Endodermal cell (in vitro differentiated cells): Measurements from ENCODE around the gene PNPO. TPM values are rescaled to one million over a fixed set of nuclear protein-coding genes. Genes with fewer than 3 reads are reported as not detected.
A peak's percentile ranks its signal among the peaks of the same experiment; 100 is the strongest.

Experiments
- DNase-seq: peaks from one replicate; pipeline ENCODE4 v3.0.0-alpha.2; 2017
- H3K27ac ChIP-seq: 2 replicates; pipeline ENCODE4 v1.5.1; 2013; ENCODE audit warnings: mild to moderate bottlenecking, low read depth, low read length, moderate library complexity
- H3K27me3 ChIP-seq: 2 replicates; pipeline ENCODE4 v1.6.1; 2013; ENCODE audit warnings: mild to moderate bottlenecking, low read length, moderate library complexity; ENCODE audit not compliant: insufficient read depth, control insufficient read depth, poor library complexity, severe bottlenecking
- H3K36me3 ChIP-seq: 2 replicates; pipeline ENCODE4 v1.7.0; 2013; ENCODE audit warnings: mild to moderate bottlenecking, low read length, moderate library complexity; ENCODE audit not compliant: control insufficient read depth, insufficient read depth
- H3K4me1 ChIP-seq: one replicate; pipeline ENCODE4 v1.7.0; 2013; ENCODE audit warnings: low read length; ENCODE audit not compliant: control insufficient read depth, insufficient read depth
- H3K4me3 ChIP-seq: 2 replicates; pipeline ENCODE4 v1.5.1; 2013; ENCODE audit warnings: mild to moderate bottlenecking, low read length, moderate library complexity
- H3K9ac ChIP-seq: 2 replicates; pipeline ENCODE4 v1.6.1; 2013; ENCODE audit warnings: mild to moderate bottlenecking, low read length, moderate library complexity; ENCODE audit not compliant: poor library complexity, severe bottlenecking; ENCODE audit errors: extremely low read depth
- H3K9me3 ChIP-seq: 2 replicates; pipeline ENCODE4 v1.6.1; 2013; ENCODE audit warnings: mild to moderate bottlenecking, low read length, moderate library complexity; ENCODE audit not compliant: control insufficient read depth
- H3K27ac Mint-ChIP-seq: 2 replicates; pipeline ENCODE4 v1.8.0; 2020; ENCODE audit warnings: mixed read lengths
- H3K27me3 Mint-ChIP-seq: 2 replicates; pipeline ENCODE4 v1.8.0; 2021; ENCODE audit warnings: mild to moderate bottlenecking, mixed read lengths; ENCODE audit not compliant: insufficient read depth
- H3K36me3 Mint-ChIP-seq: 2 replicates; pipeline ENCODE4 v1.8.0; 2020; ENCODE audit warnings: low read depth, mixed read lengths
- H3K4me1 Mint-ChIP-seq: 2 replicates; pipeline ENCODE4 v1.8.0; 2020; ENCODE audit warnings: mixed read lengths
- H3K4me3 Mint-ChIP-seq: 2 replicates; pipeline ENCODE4 v1.8.0; 2020; ENCODE audit warnings: mild to moderate bottlenecking, moderate library complexity, mixed read lengths
- H3K9me3 Mint-ChIP-seq: 2 replicates; pipeline ENCODE4 v1.8.0; 2020; ENCODE audit warnings: mild to moderate bottlenecking, mixed read lengths
- WGBS, 2 experiments: methylation state at CpG; one replicate each; pipeline versions ENCODE4 v1.1.5 to v1.1.7; 2013; ENCODE audit warnings: missing lambda C conversion rate in 2 of 2, mixed read lengths in 1 of 2; ENCODE audit not compliant: insufficient coverage in 1 of 2, insufficient read length in 1 of 2; 5-methylcytosine and 5-hydroxymethylcytosine counted together
- total RNA-seq, 2 donors: library from RNA; stranded (reverse); fragmentation: NEBNext Ultra II Directional in 1 of 2; extraction: Animal tissue kit (Norgen Biotek cat#: 25700) in 1 of 2; gene quantifications; 2 replicates in 1 of 2; 3 replicates in 1 of 2; pipeline ENCODE4 v1.2.1, GENCODE V29; 2021
- TF ChIP-seq, protein P1 (sequence below): fragments of 200-600 bp; sonication (generic); conservative IDR thresholded peaks from 2 replicates; pipeline ENCODE4 v1.5.0; 2021; ENCODE audit warnings: antibody characterized with exemption, mild to moderate bottlenecking

PNPO gene
- total RNA-seq, 2 donors from 2014 or later, result 8.5 to 10.4 TPM

DNA sequence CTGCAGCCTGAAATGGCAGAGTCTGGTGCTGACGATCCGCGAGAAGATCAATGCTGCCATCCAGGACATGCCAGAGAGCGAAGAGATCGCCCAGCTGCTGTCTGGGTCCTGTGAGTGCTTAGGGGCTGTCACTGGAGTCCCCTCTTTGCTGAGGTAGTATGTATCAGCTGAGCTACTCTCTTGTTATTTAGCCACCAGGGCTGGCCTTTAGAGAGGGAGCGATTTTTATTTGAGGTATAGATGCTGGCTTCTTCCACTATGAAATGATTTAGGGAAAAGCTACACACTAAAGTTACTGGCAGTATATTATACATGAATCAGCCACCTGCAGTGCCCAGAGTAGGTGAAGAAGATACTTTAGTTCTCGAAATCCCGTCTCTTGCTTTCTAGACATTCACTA, 32.2 kb downstream of the PNPO start:
- Mint-ChIP-seq H3K4me3 (no peak overlapping the region), H3K27me3 (peaks cover 9% of the 10 kb centered on the region), H3K36me3 (peaks cover 39% of the 10 kb centered on the region), H3K27ac (no peak overlapping the region), H3K9me3 (no peaks in the 10 kb centered on the region), H3K4me1 (peaks cover 8% of the 10 kb centered on the region)
- Histone ChIP-seq H3K9ac (no peak overlapping the region), H3K9me3 (no peaks in the 10 kb centered on the region), H3K36me3 (peaks cover 24% of the 10 kb centered on the region), H3K4me3 (no peak overlapping the region), H3K4me1 (no peaks in the 10 kb centered on the region), H3K27ac (no peak overlapping the region), H3K27me3 (no peaks in the 10 kb centered on the region)
- DNase-seq, result no peak
- WGBS, 2 experiments, result 87 to 97% methylated on average over 4 to 8 of the region's 8 CpGs
- TF ChIP-seq, protein P1, sequence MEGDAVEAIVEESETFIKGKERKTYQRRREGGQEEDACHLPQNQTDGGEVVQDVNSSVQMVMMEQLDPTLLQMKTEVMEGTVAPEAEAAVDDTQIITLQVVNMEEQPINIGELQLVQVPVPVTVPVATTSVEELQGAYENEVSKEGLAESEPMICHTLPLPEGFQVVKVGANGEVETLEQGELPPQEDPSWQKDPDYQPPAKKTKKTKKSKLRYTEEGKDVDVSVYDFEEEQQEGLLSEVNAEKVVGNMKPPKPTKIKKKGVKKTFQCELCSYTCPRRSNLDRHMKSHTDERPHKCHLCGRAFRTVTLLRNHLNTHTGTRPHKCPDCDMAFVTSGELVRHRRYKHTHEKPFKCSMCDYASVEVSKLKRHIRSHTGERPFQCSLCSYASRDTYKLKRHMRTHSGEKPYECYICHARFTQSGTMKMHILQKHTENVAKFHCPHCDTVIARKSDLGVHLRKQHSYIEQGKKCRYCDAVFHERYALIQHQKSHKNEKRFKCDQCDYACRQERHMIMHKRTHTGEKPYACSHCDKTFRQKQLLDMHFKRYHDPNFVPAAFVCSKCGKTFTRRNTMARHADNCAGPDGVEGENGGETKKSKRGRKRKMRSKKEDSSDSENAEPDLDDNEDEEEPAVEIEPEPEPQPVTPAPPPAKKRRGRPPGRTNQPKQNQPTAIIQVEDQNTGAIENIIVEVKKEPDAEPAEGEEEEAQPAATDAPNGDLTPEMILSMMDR, result no peak

DNA sequence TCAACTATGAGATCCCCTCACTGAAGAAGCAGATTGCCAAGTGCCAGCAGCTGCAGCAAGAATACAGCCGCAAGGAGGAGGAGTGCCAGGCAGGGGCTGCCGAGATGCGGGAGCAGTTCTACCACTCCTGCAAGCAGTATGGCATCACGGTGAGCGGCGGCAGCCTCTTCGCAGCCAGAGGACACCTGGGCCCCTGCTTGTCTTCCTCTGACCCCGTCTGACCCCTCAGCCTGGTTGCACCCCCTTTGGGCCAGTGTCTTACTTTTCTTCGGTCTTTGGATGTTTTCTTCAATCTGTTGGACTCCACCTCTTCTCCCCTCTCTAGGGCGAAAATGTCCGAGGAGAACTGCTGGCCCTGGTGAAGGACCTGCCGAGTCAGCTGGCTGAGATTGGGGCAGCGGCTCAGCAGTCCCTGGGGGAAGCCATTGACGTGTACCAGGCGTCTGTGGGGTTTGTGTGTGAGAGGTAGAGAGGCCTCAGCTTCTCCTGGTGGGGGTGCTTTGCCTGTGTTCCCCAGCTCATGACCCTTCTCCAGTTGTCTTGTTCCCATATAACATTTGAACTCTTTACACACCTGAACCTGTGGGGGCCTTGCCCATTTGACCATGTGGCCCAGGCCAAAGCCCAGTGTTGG, 33.9 kb downstream of the PNPO start:
- Mint-ChIP-seq H3K4me3 (no peak overlapping the region), H3K4me1 (peaks cover 2% of the 10 kb centered on the region), H3K27ac (no peak overlapping the region), H3K27me3 (no peaks in the 10 kb centered on the region), H3K36me3 (peaks cover 56% of the 10 kb centered on the region), H3K9me3 (no peaks in the 10 kb centered on the region)
- H3K4me1 ChIP-seq, result no peaks in the 10 kb centered on the region
- 88 to 92% methylated on average over 9 to 15 of the region's 15 CpGs for WGBS, 2 experiments
- TF ChIP-seq, protein P1, result peak; percentile 50
- peaks cover 34% of the 10 kb centered on the region for H3K36me3 ChIP-seq
- no peak overlapping the region for H3K9ac ChIP-seq
- no peaks in the 10 kb centered on the region for H3K9me3 ChIP-seq
- H3K4me3 ChIP-seq, result no peak overlapping the region
- DNase-seq, result peak; percentile 86
- no peaks in the 10 kb centered on the region for H3K27me3 ChIP-seq
- no peak overlapping the region for H3K27ac ChIP-seq

DNA sequence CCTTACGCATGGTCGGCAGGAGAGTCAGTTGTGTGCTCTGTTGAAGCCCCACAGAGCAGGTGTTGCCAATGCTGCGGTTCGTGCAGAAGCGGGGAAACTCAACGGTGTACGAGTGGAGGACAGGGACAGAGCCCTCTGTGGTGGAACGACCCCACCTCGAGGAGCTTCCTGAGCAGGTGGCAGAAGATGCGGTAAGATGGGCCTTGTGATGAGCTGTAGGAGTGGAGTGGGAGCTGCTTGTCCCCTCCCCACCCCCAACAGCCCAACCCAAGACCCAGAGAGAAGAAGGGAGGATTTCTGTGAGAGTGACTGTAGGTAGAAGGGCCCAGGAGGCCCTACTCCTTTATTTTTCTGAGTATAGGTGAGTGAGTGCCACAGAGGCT, 34.4 kb downstream of the PNPO start:
- H3K9me3 ChIP-seq, result no peaks in the 10 kb centered on the region
- H3K27me3 Mint-ChIP-seq, result no peaks in the 10 kb centered on the region
- no peak overlapping the region for H3K9ac ChIP-seq
- no peaks in the 10 kb centered on the region for H3K4me1 ChIP-seq
- no peak overlapping the region for H3K27ac ChIP-seq
- 97 to 98% methylated on average over 6 to 10 of the region's 10 CpGs for whole genome bisulfite sequencing, 2 experiments
- no peaks in the 10 kb centered on the region for H3K9me3 Mint-ChIP-seq
- H3K27ac Mint-ChIP-seq, result no peak overlapping the region
- TF ChIP-seq, protein P1, result no peak
- no peak overlapping the region for H3K4me3 Mint-ChIP-seq
- H3K4me3 ChIP-seq, result no peak overlapping the region
- peak; percentile 37 for DNase-seq
- peaks cover 39% of the 10 kb centered on the region for H3K36me3 ChIP-seq
- H3K36me3 Mint-ChIP-seq, result peaks cover 61% of the 10 kb centered on the region
- no peaks in the 10 kb centered on the region for H3K4me1 Mint-ChIP-seq
- H3K27me3 ChIP-seq, result no peaks in the 10 kb centered on the region
